Measurements from ENCODE around the gene CSTPP1.
"Not testable (repeated sequence)": the region's sequence is repeated elsewhere in the genome, so short reads cannot be mapped to it uniquely, and the experiment has no call there.

CSTPP1 gene

GRCh38 chr11:46992386-46992785 is 55.8 kb downstream of the CSTPP1 start:
- not testable (repeated sequence) for H3K9me3 ChIP-seq (ENCODE audit: control insufficient read depth, insufficient read depth, low read depth, low read length); H3K4me3 ChIP-seq (ENCODE audit: low read depth, low read length); H3K27ac ChIP-seq (ENCODE audit: low read depth, low read length); H3K9ac ChIP-seq (ENCODE audit: low read length); H3K27me3 ChIP-seq (ENCODE audit: control insufficient read depth, insufficient read depth, low read length); H3K36me3 ChIP-seq (ENCODE audit: control insufficient read depth, insufficient read depth, low read length); H3K4me1 ChIP-seq (ENCODE audit: control insufficient read depth, insufficient read depth, low read length)

- not testable (repeated sequence) for H3K27me3 ChIP-seq (ENCODE audit: control insufficient read depth, insufficient read depth, low read length); H3K9ac ChIP-seq (ENCODE audit: low read length); H3K9me3 ChIP-seq (ENCODE audit: control insufficient read depth, insufficient read depth, low read depth, low read length); H3K4me1 ChIP-seq (ENCODE audit: control insufficient read depth, insufficient read depth, low read length); H3K4me3 ChIP-seq (ENCODE audit: low read depth, low read length); H3K36me3 ChIP-seq (ENCODE audit: control insufficient read depth, insufficient read depth, low read length); H3K27ac ChIP-seq (ENCODE audit: low read depth, low read length)
Observed at GRCh38 chr11:46997796-46998195, 61.2 kb downstream of the CSTPP1 start.

- Histone ChIP-seq H3K27me3 (ENCODE audit: control insufficient read depth, insufficient read depth, low read length) (no peaks in the 10 kb centered on the region), H3K9ac (ENCODE audit: low read length) (no peak overlapping the region), H3K4me1 (ENCODE audit: control insufficient read depth, insufficient read depth, low read length) (peaks cover under 1% of the 10 kb centered on the region; the same call in 1 of the 2 replicates), H3K27ac (ENCODE audit: low read depth, low read length) (no peak overlapping the region), H3K36me3 (ENCODE audit: control insufficient read depth, insufficient read depth, low read length) (no peaks in the 10 kb centered on the region), H3K9me3 (ENCODE audit: control insufficient read depth, insufficient read depth, low read depth, low read length) (no peaks in the 10 kb centered on the region), H3K4me3 (ENCODE audit: low read depth, low read length) (no peak overlapping the region)
Observed at GRCh38 chr11:46999217-46999616, 62.7 kb downstream of the CSTPP1 start.

GRCh38 chr11:47000033-47000432 is 63.5 kb downstream of the CSTPP1 start:
- Histone ChIP-seq H3K36me3 (ENCODE audit: control insufficient read depth, insufficient read depth, low read length) (no peaks in the 10 kb centered on the region), H3K4me1 (ENCODE audit: control insufficient read depth, insufficient read depth, low read length) (peaks cover 4% of the 10 kb centered on the region; the same call in 1 of the 2 replicates), H3K9ac (ENCODE audit: low read length) (no peak overlapping the region), H3K9me3 (ENCODE audit: control insufficient read depth, insufficient read depth, low read depth, low read length) (no peaks in the 10 kb centered on the region), H3K27ac (ENCODE audit: low read depth, low read length) (no peak overlapping the region), H3K27me3 (ENCODE audit: control insufficient read depth, insufficient read depth, low read length) (no peaks in the 10 kb centered on the region), H3K4me3 (ENCODE audit: low read depth, low read length) (no peak overlapping the region)

- H3K4me1 ChIP-seq (ENCODE audit: control insufficient read depth, insufficient read depth, low read length), result peaks cover 4% of the 10 kb centered on the region; the same call in 1 of the 2 replicates
- H3K27me3 ChIP-seq (ENCODE audit: control insufficient read depth, insufficient read depth, low read length), result no peaks in the 10 kb centered on the region
- H3K9me3 ChIP-seq (ENCODE audit: control insufficient read depth, insufficient read depth, low read depth, low read length), result no peaks in the 10 kb centered on the region
- no peak overlapping the region for H3K27ac ChIP-seq (ENCODE audit: low read depth, low read length)
- H3K36me3 ChIP-seq (ENCODE audit: control insufficient read depth, insufficient read depth, low read length), result no peaks in the 10 kb centered on the region
- H3K4me3 ChIP-seq (ENCODE audit: low read depth, low read length), result no peak overlapping the region
- H3K9ac ChIP-seq (ENCODE audit: low read length), result no peak overlapping the region
Observed at GRCh38 chr11:47001781-47002181, 65.2 kb downstream of the CSTPP1 start.

GRCh38 chr11:47002390-47002789 is 65.8 kb downstream of the CSTPP1 start:
- H3K9me3 ChIP-seq (ENCODE audit: control insufficient read depth, insufficient read depth, low read depth, low read length), result no peaks in the 10 kb centered on the region

GRCh38 chr11:47003180-47003877 is 66.8 kb downstream of the CSTPP1 start:
- no peak overlapping the region for H3K27ac ChIP-seq (ENCODE audit: low read depth, low read length)
- H3K36me3 ChIP-seq (ENCODE audit: control insufficient read depth, insufficient read depth, low read length), result no peaks in the 10 kb centered on the region
- H3K4me1 ChIP-seq (ENCODE audit: control insufficient read depth, insufficient read depth, low read length), result peaks cover 4% of the 10 kb centered on the region; the same call in 1 of the 2 replicates
- H3K9me3 ChIP-seq (ENCODE audit: control insufficient read depth, insufficient read depth, low read depth, low read length), result no peaks in the 10 kb centered on the region
- H3K4me3 ChIP-seq (ENCODE audit: low read depth, low read length), result no peak overlapping the region
- H3K9ac ChIP-seq (ENCODE audit: low read length), result no peak overlapping the region
- no peaks in the 10 kb centered on the region for H3K27me3 ChIP-seq (ENCODE audit: control insufficient read depth, insufficient read depth, low read length)

More at GRCh38 chr11:47002390-47002789, 65.8 kb downstream of the CSTPP1 start:
- no peak overlapping the region for H3K4me3 ChIP-seq (ENCODE audit: low read depth, low read length)
- no peaks in the 10 kb centered on the region for H3K27me3 ChIP-seq (ENCODE audit: control insufficient read depth, insufficient read depth, low read length)
- H3K9ac ChIP-seq (ENCODE audit: low read length), result no peak overlapping the region
- no peak overlapping the region for H3K27ac ChIP-seq (ENCODE audit: low read depth, low read length)
- H3K36me3 ChIP-seq (ENCODE audit: control insufficient read depth, insufficient read depth, low read length), result no peaks in the 10 kb centered on the region
- H3K4me1 ChIP-seq (ENCODE audit: control insufficient read depth, insufficient read depth, low read length), result peaks cover 4% of the 10 kb centered on the region; the same call in 1 of the 2 replicates

- H3K36me3 ChIP-seq (ENCODE audit: control insufficient read depth, insufficient read depth, low read length), result no peaks in the 10 kb centered on the region
- H3K9me3 ChIP-seq (ENCODE audit: control insufficient read depth, insufficient read depth, low read depth, low read length), result no peaks in the 10 kb centered on the region
- no peaks in the 10 kb centered on the region for H3K27me3 ChIP-seq (ENCODE audit: control insufficient read depth, insufficient read depth, low read length)
- no peak overlapping the region for H3K4me3 ChIP-seq (ENCODE audit: low read depth, low read length)
- no peak overlapping the region for H3K27ac ChIP-seq (ENCODE audit: low read depth, low read length)
- H3K4me1 ChIP-seq (ENCODE audit: control insufficient read depth, insufficient read depth, low read length), result peaks cover 4% of the 10 kb centered on the region; the same call in 1 of the 2 replicates
- H3K9ac ChIP-seq (ENCODE audit: low read length), result no peak overlapping the region
Observed at GRCh38 chr11:47004595-47005033, 68.1 kb downstream of the CSTPP1 start.

GRCh38 chr11:47005441-47005840 is 68.9 kb downstream of the CSTPP1 start:
- H3K27me3 ChIP-seq (ENCODE audit: control insufficient read depth, insufficient read depth, low read length), result no peaks in the 10 kb centered on the region
- H3K4me1 ChIP-seq (ENCODE audit: control insufficient read depth, insufficient read depth, low read length), result peaks cover 4% of the 10 kb centered on the region; the same call in 1 of the 2 replicates
- no peaks in the 10 kb centered on the region for H3K36me3 ChIP-seq (ENCODE audit: control insufficient read depth, insufficient read depth, low read length)
- no peak overlapping the region for H3K4me3 ChIP-seq (ENCODE audit: low read depth, low read length)
- H3K9me3 ChIP-seq (ENCODE audit: control insufficient read depth, insufficient read depth, low read depth, low read length), result no peaks in the 10 kb centered on the region
- H3K9ac ChIP-seq (ENCODE audit: low read length), result no peak overlapping the region
- no peak overlapping the region for H3K27ac ChIP-seq (ENCODE audit: low read depth, low read length)

- Histone ChIP-seq H3K4me3 (ENCODE audit: low read depth, low read length) (no peak overlapping the region), H3K36me3 (ENCODE audit: control insufficient read depth, insufficient read depth, low read length) (no peaks in the 10 kb centered on the region), H3K4me1 (ENCODE audit: control insufficient read depth, insufficient read depth, low read length) (peaks cover 4% of the 10 kb centered on the region; the same call in 1 of the 2 replicates), H3K27me3 (ENCODE audit: control insufficient read depth, insufficient read depth, low read length) (no peaks in the 10 kb centered on the region), H3K9me3 (ENCODE audit: control insufficient read depth, insufficient read depth, low read depth, low read length) (no peaks in the 10 kb centered on the region), H3K9ac (ENCODE audit: low read length) (no peak overlapping the region), H3K27ac (ENCODE audit: low read depth, low read length) (no peak overlapping the region)
Observed at GRCh38 chr11:47007579-47007978, 71.0 kb downstream of the CSTPP1 start.

GRCh38 chr11:47010179-47010578 is 73.6 kb downstream of the CSTPP1 start:
- no peaks in the 10 kb centered on the region for H3K27me3 ChIP-seq (ENCODE audit: control insufficient read depth, insufficient read depth, low read length)
- H3K9ac ChIP-seq (ENCODE audit: low read length), result no peak overlapping the region

More at GRCh38 chr11:47010179-47010578, 73.6 kb downstream of the CSTPP1 start:
- H3K36me3 ChIP-seq (ENCODE audit: control insufficient read depth, insufficient read depth, low read length), result no peaks in the 10 kb centered on the region
- H3K4me1 ChIP-seq (ENCODE audit: control insufficient read depth, insufficient read depth, low read length), result no peaks in the 10 kb centered on the region
- H3K4me3 ChIP-seq (ENCODE audit: low read depth, low read length), result no peak overlapping the region
- no peaks in the 10 kb centered on the region for H3K9me3 ChIP-seq (ENCODE audit: control insufficient read depth, insufficient read depth, low read depth, low read length)
- H3K27ac ChIP-seq (ENCODE audit: low read depth, low read length), result no peak overlapping the region

Data from HUES6 (cell line).